OCI-LY3 (cell line): ENCODE measurements around the gene MMRN2.

ENCODE experiments used
- CTCF ChIP-seq: fragments of 200-600, 300-600 bp; sonication (generic); IDR thresholded peaks from 2 replicates; pipeline ENCODE4 v1.5.1; 2014; ENCODE audit warnings: antibody characterized with exemption, low read length, low read depth
- EZH2phosphoT487 ChIP-seq: fragments of 200-600 bp; shearing (Covaris generic); IDR thresholded peaks from 2 replicates; pipeline ENCODE4 v1.6.1; 2018; ENCODE audit warnings: antibody characterized with exemption, mixed run types, low read depth

GRCh38 chr10:86972613-86973380, 15.4 kb upstream of the MMRN2 start:
- TF ChIP-seq CTCF (no peak), EZH2phosphoT487 (no peak)
